Measurements from ENCODE around the gene KCNH4. TPM values are rescaled to one million over a fixed set of nuclear protein-coding genes. Genes with fewer than 3 reads are reported as not detected.

The KCNH4 gene
- total and polyA plus RNA-seq, 2 of the 13 experiments (the other 11 are each of a cell fraction or from before 2014, with no cell fraction given) = 0.01 to 0.09 TPM

GRCh38 chr17:42179911-42180410 is 981 bp downstream of the KCNH4 start (continued):
- no peak for TF ChIP-seq ZNF598 (CRISPR knock-in tag; IDR thresholded peaks at IDR 0.05; ENCODE audit: borderline replicate concordance)
- peak; percentile 57; the same call in 1 of the 2 replicates for TF ChIP-seq MAZ (IDR thresholded peaks at IDR 0.05; ENCODE audit: borderline replicate concordance, low read depth, low read length)
- TF ChIP-seq MAZ (CRISPR knock-in tag; IDR thresholded peaks at IDR 0.05; ENCODE audit: low read depth) = peak; percentile 87
- TF ChIP-seq ZNF33A (CRISPR knock-in tag; IDR thresholded peaks at IDR 0.05; ENCODE audit: borderline replicate concordance) = no peak
- TF ChIP-seq CTCF (CRISPR knock-in tag; IDR thresholded peaks at IDR 0.05) = no peak
- 0 out of 2 replicates have a peak, but pooled peaks have one; percentile 68 for TF ChIP-seq ZZZ3 (CRISPR knock-in tag; IDR thresholded peaks at IDR 0.05; ENCODE audit: borderline replicate concordance)
- peak; percentile 97; the same call in 1 of the 2 replicates for TF ChIP-seq DNMT3B (CRISPR knock-in tag; conservative IDR thresholded peaks at IDR 0.05)
- no peak for TF ChIP-seq CC2D1A (CRISPR knock-in tag; IDR thresholded peaks at IDR 0.05)
- TF ChIP-seq TRAFD1 (CRISPR knock-in tag; IDR thresholded peaks at IDR 0.05; ENCODE audit: borderline replicate concordance) = no peak
- TF ChIP-seq SNRNP70 (IDR thresholded peaks at IDR 0.05; ENCODE audit: low read depth, low read length) = no peak
- TF ChIP-seq SATB2 (CRISPR knock-in tag; IDR thresholded peaks at IDR 0.05) = peak; percentile 92; the same call in 1 of the 2 replicates
- TF ChIP-seq ARID4A (CRISPR knock-in tag; IDR thresholded peaks at IDR 0.05; ENCODE audit: borderline replicate concordance) = peak; percentile 84
- peak; percentile 67; the same call in 1 of the 2 replicates for TF ChIP-seq HOXA7 (CRISPR knock-in tag; IDR thresholded peaks at IDR 0.05)
- no peak for TF ChIP-seq POLR2AphosphoS2 (IDR thresholded peaks at IDR 0.05; ENCODE audit: low read depth, low read length)
- no peak; the same call in 1 of the 2 replicates for TF ChIP-seq HOXA9 (CRISPR knock-in tag; IDR thresholded peaks at IDR 0.05; ENCODE audit: borderline replicate concordance)
- peak; percentile 98 for TF ChIP-seq NFKB2 (CRISPR knock-in tag; IDR thresholded peaks at IDR 0.05; ENCODE audit: borderline replicate concordance)
- TF ChIP-seq ZNF549 (CRISPR knock-in tag; IDR thresholded peaks at IDR 0.05) = peak; percentile 66; the same call in 1 of the 2 replicates
- no peak for TF ChIP-seq TBL1XR1 (IDR thresholded peaks at IDR 0.05; ENCODE audit: borderline replicate concordance, low read length, partially characterized antibody)
- TF ChIP-seq BRCA1 (CRISPR knock-in tag; IDR thresholded peaks at IDR 0.05) = peak; percentile 97
- 0 out of 2 replicates have a peak, but pooled peaks have one; percentile 43 for TF ChIP-seq ZNF724P (CRISPR knock-in tag; IDR thresholded peaks at IDR 0.05; ENCODE audit: borderline replicate concordance)

All from HepG2 (cell line).